GM21786 (cell line): ENCODE data around the gene GALNT2.

ENCODE experiments used
- ATAC-seq: cut with Tn5 transposase; IDR thresholded peaks from one replicate; pipeline ENCODE4 v1.9.1; 2021; ENCODE audit not compliant: unreplicated experiment

The GALNT2 gene

DNA sequence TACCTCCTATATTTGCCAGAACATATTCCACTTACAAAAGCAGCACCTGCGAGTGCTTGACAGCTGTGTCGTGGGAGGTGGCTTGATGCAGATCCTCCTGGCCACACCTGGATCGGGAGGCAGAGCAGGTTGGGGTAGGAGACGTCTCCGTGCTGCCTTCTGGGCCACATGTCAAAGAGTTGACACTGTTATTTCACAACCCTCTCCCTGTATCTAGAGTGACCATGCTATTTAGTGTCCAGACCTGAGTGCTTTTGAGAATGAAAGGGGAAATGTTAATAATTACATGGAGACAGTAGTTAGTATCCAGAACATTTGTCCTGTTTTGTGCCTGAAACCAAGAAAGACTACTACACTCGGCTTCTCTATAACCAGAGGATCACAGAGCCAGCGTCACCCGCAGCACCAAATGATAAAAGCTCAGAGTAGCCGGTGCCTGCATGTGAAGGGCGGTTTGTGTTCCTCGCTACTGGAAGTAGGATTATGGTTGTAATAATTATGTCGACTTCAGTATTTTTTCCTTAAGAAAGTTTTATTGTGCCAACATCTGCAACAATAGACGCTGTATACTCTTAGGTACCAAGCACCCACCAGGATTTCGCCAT, 77.1 kb downstream of the GALNT2 start:
- no peak for ATAC-seq

GRCh38 chr1:230144758-230145504, 77.9 kb downstream of the GALNT2 start:
- no peak for ATAC-seq

DNA sequence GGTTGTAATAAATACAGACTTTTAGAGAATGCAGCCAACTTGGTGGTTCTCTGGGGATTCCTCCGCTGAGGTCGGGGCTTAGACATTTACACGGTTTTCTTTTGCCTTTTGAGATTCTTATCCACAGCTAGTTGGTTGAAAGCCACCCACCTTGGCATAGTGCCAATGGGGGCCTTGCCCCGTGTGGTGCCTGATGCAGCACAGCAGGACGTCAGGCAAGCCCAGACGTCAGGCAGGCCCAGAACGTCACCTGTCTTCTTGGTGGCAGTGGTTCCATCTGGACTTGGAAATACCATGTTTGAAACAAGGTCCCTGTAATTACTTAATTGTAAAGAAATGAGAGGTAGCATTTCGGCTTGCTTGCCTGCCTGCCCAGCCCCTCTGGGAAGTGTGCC, 78.5 kb downstream of the GALNT2 start:
- ATAC-seq = no peak

- no peak for ATAC-seq
Measured at GRCh38 chr1:230145953-230146476, 79.0 kb downstream of the GALNT2 start.

- ATAC-seq = no peak
Measured at GRCh38 chr1:230146709-230147108, 79.7 kb downstream of the GALNT2 start.

GRCh38 chr1:230147253-230148125, 80.5 kb downstream of the GALNT2 start:
- no peak for ATAC-seq

DNA sequence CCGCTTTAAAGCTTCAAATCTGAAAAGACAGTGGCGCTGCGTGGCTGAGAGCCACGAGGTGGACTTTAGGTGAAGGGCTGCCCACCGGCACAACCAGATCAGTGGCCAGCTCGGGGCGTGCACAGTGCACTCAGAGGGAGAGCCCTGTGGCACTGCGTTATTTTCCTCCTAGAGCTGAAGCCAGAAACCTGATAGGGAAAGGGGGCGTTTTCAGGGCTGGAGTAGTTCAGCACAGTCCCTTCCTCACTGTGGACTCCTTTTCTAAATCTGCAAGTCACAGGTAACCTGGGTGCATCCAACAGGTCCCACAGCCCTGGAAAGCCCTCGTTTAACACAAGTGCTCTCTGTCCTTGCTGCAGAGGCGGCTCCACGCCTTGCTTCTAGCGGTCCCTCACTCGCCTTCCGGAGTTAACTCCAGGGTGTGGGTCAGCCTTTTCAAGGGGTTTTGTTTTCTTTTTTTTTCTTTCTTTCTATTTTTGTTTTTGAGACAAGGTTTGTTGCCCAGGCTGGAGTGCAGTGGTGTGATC, 81.2 kb downstream of the GALNT2 start:
- no peak for ATAC-seq

GRCh38 chr1:230148768-230149469, 81.9 kb downstream of the GALNT2 start:
- no peak for ATAC-seq

- ATAC-seq = peak; percentile 64
Measured at GRCh38 chr1:230149751-230150584, 82.9 kb downstream of the GALNT2 start.

GRCh38 chr1:230150615-230151014, 83.6 kb downstream of the GALNT2 start:
- ATAC-seq = no peak

GRCh38 chr1:230151924-230152468, 85.0 kb downstream of the GALNT2 start:
- ATAC-seq = no peak

GRCh38 chr1:230152999-230153398, 86.0 kb downstream of the GALNT2 start:
- ATAC-seq = no peak

DNA sequence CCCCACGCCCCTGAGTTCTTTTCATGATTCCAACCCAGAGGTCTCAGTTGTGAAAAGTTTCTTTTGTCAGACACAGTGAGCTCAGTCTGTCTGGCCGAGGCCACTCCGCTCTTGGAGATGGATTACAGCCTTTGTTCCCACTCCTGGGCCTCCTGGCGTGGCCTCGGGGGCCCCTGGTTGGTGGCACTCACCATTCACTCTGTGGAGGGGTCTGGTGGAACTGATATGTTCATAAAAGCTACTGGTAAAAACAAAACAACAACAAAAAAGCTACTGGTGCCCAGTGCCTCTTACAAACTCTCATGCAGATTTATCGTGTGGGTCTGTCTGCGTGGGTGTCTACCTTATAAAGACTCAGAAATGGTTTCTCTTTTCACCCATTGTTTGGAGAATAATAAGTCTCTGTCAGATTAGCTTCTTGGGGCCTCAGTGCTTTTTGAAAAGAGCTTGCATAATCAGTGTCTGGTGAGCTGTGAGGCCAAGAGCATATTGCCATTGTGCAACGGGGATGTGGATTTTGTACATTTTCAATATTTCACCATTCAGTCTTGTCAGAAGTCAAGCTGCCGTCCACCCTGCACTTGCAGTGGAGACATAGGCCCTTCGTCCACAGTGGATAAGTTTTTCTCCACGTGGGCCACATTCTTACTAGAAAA, 86.7 kb downstream of the GALNT2 start:
- no peak for ATAC-seq

DNA sequence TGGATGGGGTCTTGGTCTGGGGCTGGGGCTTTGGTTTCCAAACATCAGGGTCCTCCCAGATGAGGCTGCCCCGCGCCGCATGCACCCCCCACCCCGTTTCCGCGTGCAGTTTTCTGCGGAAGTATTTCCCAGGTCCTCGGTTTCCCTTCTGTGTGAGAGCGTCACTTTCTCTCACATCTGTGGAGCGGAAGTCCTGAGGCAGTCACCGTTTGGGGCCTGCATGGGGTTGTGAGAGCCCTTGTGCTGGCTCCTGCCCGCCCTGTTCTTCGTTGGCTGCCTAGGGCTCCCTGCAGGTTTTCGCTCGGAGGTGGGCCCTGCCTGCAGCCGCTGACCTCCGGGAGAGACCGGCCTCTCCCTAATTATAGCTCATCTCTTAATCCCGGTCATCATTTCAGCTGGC, 88.0 kb downstream of the GALNT2 start:
- ATAC-seq = no peak

DNA sequence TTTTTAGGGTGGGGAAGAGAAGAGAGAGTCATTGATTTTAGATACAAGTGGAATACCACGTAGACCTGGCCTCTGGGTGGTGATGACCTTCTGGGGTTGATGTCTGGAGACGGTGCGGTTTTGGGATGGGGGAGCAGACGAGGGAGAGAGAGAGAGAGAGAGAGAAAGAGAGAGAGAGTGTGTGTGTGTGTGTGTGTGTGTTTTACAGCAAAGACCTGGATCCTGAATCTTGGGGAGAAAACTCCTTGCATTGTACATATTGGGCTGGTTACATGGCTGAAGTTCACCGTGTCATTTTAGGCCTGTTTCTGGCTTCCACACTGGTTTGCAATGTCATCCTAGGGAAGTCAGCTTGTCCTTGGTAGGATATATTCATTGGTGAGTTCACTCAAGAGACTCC, 89.0 kb downstream of the GALNT2 start:
- ATAC-seq = no peak

GRCh38 chr1:230156536-230156935, 89.5 kb downstream of the GALNT2 start:
- no peak for ATAC-seq

DNA sequence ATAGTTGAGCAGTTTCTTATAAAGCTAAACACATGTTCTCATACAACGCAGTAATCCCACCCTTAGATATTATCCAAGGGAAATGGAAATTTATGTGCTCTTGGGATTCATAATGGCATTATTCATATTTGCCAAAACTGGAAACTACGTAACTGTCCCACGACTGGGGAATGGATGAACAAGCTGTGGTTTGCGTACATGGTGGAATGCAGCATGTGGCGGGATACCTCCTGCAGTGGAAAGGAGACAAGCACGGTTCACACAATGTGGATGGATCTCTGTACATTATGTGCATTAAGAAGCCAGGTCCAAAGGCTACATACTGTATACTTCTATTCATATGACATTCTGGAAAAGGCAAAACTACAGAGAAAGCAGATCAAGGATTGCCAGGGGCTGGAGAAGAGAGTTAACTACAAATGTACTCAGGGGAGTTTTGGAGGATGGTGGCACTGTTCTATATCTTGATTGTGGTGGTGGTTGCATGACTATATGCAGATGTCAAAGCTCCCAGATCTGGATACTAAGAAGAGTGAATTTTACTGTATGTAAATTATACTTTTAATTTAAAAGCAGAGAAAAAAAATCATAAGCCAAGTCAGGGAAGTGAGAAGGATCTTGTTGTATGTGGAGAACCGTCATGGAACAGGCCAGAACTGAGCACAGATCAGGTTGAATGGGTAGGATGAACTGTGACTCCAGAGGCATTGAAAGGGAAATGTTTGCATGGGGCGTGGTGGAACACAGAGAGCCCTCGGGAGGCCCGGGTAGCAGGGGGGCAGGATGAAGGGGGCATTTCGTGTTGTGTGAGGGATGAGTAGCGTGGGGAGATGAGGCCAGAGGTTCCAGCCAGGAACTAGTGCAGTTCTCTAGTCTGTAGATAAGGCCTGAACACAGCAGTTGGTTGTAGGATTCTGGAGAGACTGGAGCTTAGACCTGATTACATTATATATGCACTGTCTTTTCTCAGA, 90.7 kb downstream of the GALNT2 start:
- no peak for ATAC-seq
